D721Med (cell line): ENCODE data around the gene KIF20A.

Experiments used
- DNase-seq: peaks from one replicate; pipeline ENCODE4 v3.0.0; 2011; ENCODE audit warnings: low spot score; ENCODE audit not compliant: insufficient read length
- FAIRE-seq: peaks from 2 replicates; lab custom pipeline; 2011; peaks lifted over from hg19 to GRCh38; lab: Jason Lieb, UNC
- CTCF ChIP-seq: IDR thresholded peaks from 2 replicates; pipeline ENCODE4 v1.5.1; 2012; ENCODE audit warnings: mild to moderate bottlenecking, control low read depth; ENCODE audit not compliant: insufficient read depth; ENCODE audit errors: missing control alignments

The KIF20A gene

GRCh38 chr5:138163721-138164120, 15.2 kb upstream of the KIF20A start:
- no peak for DNase-seq
- FAIRE-seq = no peak
- TF ChIP-seq CTCF = no peak

GRCh38 chr5:138169124-138169523, 9.8 kb upstream of the KIF20A start:
- no peak for FAIRE-seq
- DNase-seq = no peak
- TF ChIP-seq CTCF = no peak

- TF ChIP-seq CTCF = no peak
- DNase-seq (no peak), FAIRE-seq (no peak)
These were observed 8.6 kb upstream of the KIF20A start for GRCh38 chr5:138170299-138170698.

GRCh38 chr5:138177941-138178515, 884 bp upstream of the KIF20A start:
- FAIRE-seq = no peak
- no peak for DNase-seq

GRCh38 chr5:138179277-138179857, 455 bp downstream of the KIF20A start:
- TF ChIP-seq CTCF = no peak
- DNase-seq = no peak
- FAIRE-seq = no peak

More at GRCh38 chr5:138177941-138178515, 884 bp upstream of the KIF20A start:
- no peak for TF ChIP-seq CTCF

- DNase-seq (no peak), FAIRE-seq (no peak)
- peak; percentile 62 for TF ChIP-seq CTCF
These were observed 1.4 kb downstream of the KIF20A start for GRCh38 chr5:138180183-138180782.

- FAIRE-seq (no peak), DNase-seq (no peak)
- TF ChIP-seq CTCF = no peak
These were observed 1.9 kb downstream of the KIF20A start for GRCh38 chr5:138180841-138181240.
